Mesendoderm (in vitro differentiated cells): ENCODE results near the gene CYTH1.
A peak's percentile ranks its signal among the peaks of the same experiment; 100 is the strongest.

Source experiments
- DNase-seq: peaks from one replicate; pipeline ENCODE4 v3.0.0; 2013
- H2AK5ac ChIP-seq: 2 replicates; pipeline ENCODE4 v1.6.1; 2013; ENCODE audit warnings: low read length, inconsistent platforms
- H2BK120ac ChIP-seq: 2 replicates; pipeline ENCODE4 v1.6.1; 2013; ENCODE audit warnings: low read depth, mild to moderate bottlenecking, low read length, moderate library complexity, mixed read lengths
- H2BK15ac ChIP-seq: replicated peaks from 2 replicates; pipeline ENCODE4 v1.6.1; 2013; ENCODE audit warnings: low read depth, mild to moderate bottlenecking, moderate library complexity
- H2BK5ac ChIP-seq: 2 replicates; pipeline ENCODE4 v1.6.1; 2013; ENCODE audit warnings: low read length, inconsistent platforms
- H3K18ac ChIP-seq: 2 replicates; pipeline ENCODE4 v1.6.1; 2013; ENCODE audit warnings: mild to moderate bottlenecking, low read length, mixed read lengths
- H3K23ac ChIP-seq: one replicate; pipeline ENCODE4 v1.6.1; 2013; ENCODE audit warnings: low read length
- H3K27ac ChIP-seq: 2 replicates; pipeline ENCODE4 v1.5.1; 2013; ENCODE audit warnings: low read depth, mild to moderate bottlenecking, inconsistent platforms, low read length, moderate library complexity
- H3K27me3 ChIP-seq: 2 replicates; pipeline ENCODE4 v1.6.1; 2013; ENCODE audit warnings: low read length, control low read depth, mild to moderate bottlenecking, inconsistent platforms; ENCODE audit not compliant: insufficient read depth, poor library complexity
- H3K36me3 ChIP-seq: 2 replicates; pipeline ENCODE4 v1.6.1; 2013; ENCODE audit warnings: low read length, inconsistent platforms; ENCODE audit not compliant: control insufficient read depth, insufficient read depth
- H3K4ac ChIP-seq: one replicate; pipeline ENCODE4 v1.6.1; 2013; ENCODE audit warnings: low read depth, mild to moderate bottlenecking, low read length, moderate library complexity
- H3K4me1 ChIP-seq: 2 replicates; pipeline ENCODE4 v1.6.1; 2013; ENCODE audit warnings: low read depth, low read length, inconsistent platforms; ENCODE audit not compliant: control insufficient read depth
- H3K4me2 ChIP-seq: 2 replicates; pipeline ENCODE4 v1.6.1; 2013; ENCODE audit warnings: low read length
- H3K4me3 ChIP-seq: 2 replicates; pipeline ENCODE4 v1.5.1; 2013; ENCODE audit warnings: mild to moderate bottlenecking, low read length
- H3K56ac ChIP-seq: one replicate; pipeline ENCODE4 v1.6.1; 2013; ENCODE audit warnings: low read length
- H3K79me1 ChIP-seq: 2 replicates; pipeline ENCODE4 v1.6.1; 2013; ENCODE audit warnings: low read length, inconsistent platforms
- H3K79me2 ChIP-seq: 2 replicates; pipeline ENCODE4 v1.6.1; 2013; ENCODE audit warnings: mild to moderate bottlenecking, low read length; ENCODE audit not compliant: control insufficient read depth, insufficient read depth
- H3K9ac ChIP-seq: 2 replicates; pipeline ENCODE4 v1.6.1; 2013; ENCODE audit warnings: low read length, inconsistent platforms
- H4K5ac ChIP-seq: one replicate; pipeline ENCODE4 v1.6.1; 2013; ENCODE audit warnings: low read length
- H4K8ac ChIP-seq: one replicate; pipeline ENCODE4 v1.6.1; 2013; ENCODE audit warnings: low read depth, mild to moderate bottlenecking, control low read depth, low read length, moderate library complexity
- WGBS: extraction: QIAGEN DNeasy Blood & Tissue Kit; methylation state at CpG from one replicate; pipeline ENCODE4 v1.1.7; 2013; ENCODE audit warnings: low lambda C conversion rate, missing lambda C conversion rate; ENCODE audit not compliant: insufficient coverage; ENCODE audit errors: extremely low coverage; 5-methylcytosine and 5-hydroxymethylcytosine counted together

The CYTH1 gene

GRCh38 chr17:78714534-78714933, 67.5 kb downstream of the CYTH1 start:
- Histone ChIP-seq H3K56ac (no peak overlapping the region), H3K4me3 (no peak overlapping the region), H3K27me3 (no peaks in the 10 kb centered on the region), H3K4me2 (no peak overlapping the region), H3K18ac (no peak overlapping the region), H2BK120ac (no peak overlapping the region), H2BK15ac (no peak overlapping the region), H2AK5ac (no peak overlapping the region), H3K4ac (no peak overlapping the region), H3K79me1 (peaks cover 3% of the 10 kb centered on the region), H3K36me3 (no peaks in the 10 kb centered on the region), H3K4me1 (no peaks in the 10 kb centered on the region), H4K8ac (no peak overlapping the region), H4K5ac (no peak overlapping the region), H3K23ac (no peak overlapping the region), H3K79me2 (no peaks in the 10 kb centered on the region), H2BK5ac (no peak overlapping the region), H3K9ac (no peak overlapping the region), H3K27ac (no peak overlapping the region)
- DNase-seq, result no peak
- no CpG with 5 or more reads among the region's 4 CpGs for WGBS

- Histone ChIP-seq H2BK15ac (no peak overlapping the region), H3K27ac (no peak overlapping the region), H3K79me2 (no peaks in the 10 kb centered on the region), H3K9ac (no peak overlapping the region), H3K4me3 (no peak overlapping the region), H2BK5ac (no peak overlapping the region), H3K23ac (no peak overlapping the region), H3K4me1 (no peaks in the 10 kb centered on the region), H3K4ac (no peak overlapping the region), H4K8ac (no peak overlapping the region), H3K79me1 (peaks cover 3% of the 10 kb centered on the region), H3K18ac (no peak overlapping the region), H3K56ac (no peak overlapping the region), H2BK120ac (no peak overlapping the region), H3K36me3 (no peaks in the 10 kb centered on the region), H2AK5ac (no peak overlapping the region), H3K4me2 (no peak overlapping the region), H3K27me3 (no peaks in the 10 kb centered on the region), H4K5ac (no peak overlapping the region)
- DNase-seq, result no peak
- WGBS, result no CpG with 5 or more reads among the region's 2 CpGs
Observed at GRCh38 chr17:78712043-78712442, 70.0 kb downstream of the CYTH1 start.

DNA sequence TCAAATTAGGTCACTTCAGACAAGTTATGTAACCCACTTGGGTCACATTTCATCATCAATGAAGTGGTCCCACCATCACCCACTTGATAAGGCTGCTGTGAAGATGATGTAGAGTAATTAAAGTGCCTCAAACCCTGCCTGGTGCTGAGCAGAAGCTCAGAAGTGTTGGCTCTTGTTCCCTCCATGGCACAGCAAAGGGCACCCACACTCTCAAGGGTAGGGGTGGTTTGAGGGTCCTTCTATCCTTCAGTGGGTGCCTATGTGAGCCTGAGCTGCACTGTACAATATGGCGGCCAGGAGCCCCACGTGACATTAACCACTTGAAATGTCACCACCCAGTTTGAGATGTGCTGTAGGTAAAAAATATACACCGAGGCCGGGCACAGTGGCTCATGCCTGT, 71.5 kb downstream of the CYTH1 start:
- Histone ChIP-seq H2BK5ac (no peak overlapping the region), H3K18ac (no peak overlapping the region), H3K4me3 (no peak overlapping the region), H3K23ac (no peak overlapping the region), H3K56ac (no peak overlapping the region), H2BK15ac (no peak overlapping the region), H3K79me1 (peaks cover 3% of the 10 kb centered on the region), H2AK5ac (no peak overlapping the region), H3K4ac (no peak overlapping the region), H4K8ac (no peak overlapping the region), H2BK120ac (no peak overlapping the region), H3K27me3 (no peaks in the 10 kb centered on the region), H3K4me2 (no peak overlapping the region), H3K79me2 (no peaks in the 10 kb centered on the region), H3K4me1 (no peaks in the 10 kb centered on the region), H3K36me3 (no peaks in the 10 kb centered on the region), H4K5ac (no peak overlapping the region), H3K27ac (no peak overlapping the region), H3K9ac (no peak overlapping the region)
- WGBS, result no CpG with 5 or more reads among the region's 4 CpGs
- DNase-seq, result no peak

DNA sequence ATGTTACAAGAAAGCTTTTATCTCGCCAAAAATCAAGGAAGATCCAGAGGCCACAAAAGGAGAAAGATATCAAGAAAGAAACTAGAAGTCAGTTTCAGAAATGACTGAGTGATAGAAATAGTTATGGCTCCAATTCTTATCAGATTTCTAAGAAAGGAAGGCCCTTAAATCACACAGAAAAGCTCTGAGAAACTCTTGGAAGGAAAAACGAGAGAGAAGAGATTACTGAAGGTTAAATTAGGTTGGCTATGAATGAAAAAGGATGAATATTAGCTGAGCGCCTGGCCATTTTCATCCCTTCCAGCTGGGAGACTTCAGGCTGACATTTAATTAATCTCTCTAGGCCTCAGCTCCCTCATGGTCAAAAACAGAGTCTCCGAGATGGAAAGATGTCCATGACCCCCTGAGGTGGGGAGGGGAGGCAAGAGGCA, 72.3 kb downstream of the CYTH1 start:
- no peak overlapping the region for H3K9ac ChIP-seq
- H4K8ac ChIP-seq, result no peak overlapping the region
- no peak overlapping the region for H2BK15ac ChIP-seq
- H3K23ac ChIP-seq, result no peak overlapping the region
- no CpG with 5 or more reads among the region's 4 CpGs for WGBS
- H3K4me1 ChIP-seq, result no peaks in the 10 kb centered on the region
- H3K18ac ChIP-seq, result no peak overlapping the region
- no peak overlapping the region for H3K4me3 ChIP-seq
- no peak overlapping the region for H4K5ac ChIP-seq
- no peak overlapping the region for H2BK120ac ChIP-seq
- H2AK5ac ChIP-seq, result no peak overlapping the region
- H3K27me3 ChIP-seq, result no peaks in the 10 kb centered on the region
- no peak overlapping the region for H3K56ac ChIP-seq
- H3K27ac ChIP-seq, result no peak overlapping the region
- peaks cover 3% of the 10 kb centered on the region for H3K79me1 ChIP-seq
- H3K79me2 ChIP-seq, result no peaks in the 10 kb centered on the region
- no peak for DNase-seq
- no peak overlapping the region for H3K4ac ChIP-seq
- H2BK5ac ChIP-seq, result no peak overlapping the region
- no peaks in the 10 kb centered on the region for H3K36me3 ChIP-seq
- H3K4me2 ChIP-seq, result no peak overlapping the region

DNA sequence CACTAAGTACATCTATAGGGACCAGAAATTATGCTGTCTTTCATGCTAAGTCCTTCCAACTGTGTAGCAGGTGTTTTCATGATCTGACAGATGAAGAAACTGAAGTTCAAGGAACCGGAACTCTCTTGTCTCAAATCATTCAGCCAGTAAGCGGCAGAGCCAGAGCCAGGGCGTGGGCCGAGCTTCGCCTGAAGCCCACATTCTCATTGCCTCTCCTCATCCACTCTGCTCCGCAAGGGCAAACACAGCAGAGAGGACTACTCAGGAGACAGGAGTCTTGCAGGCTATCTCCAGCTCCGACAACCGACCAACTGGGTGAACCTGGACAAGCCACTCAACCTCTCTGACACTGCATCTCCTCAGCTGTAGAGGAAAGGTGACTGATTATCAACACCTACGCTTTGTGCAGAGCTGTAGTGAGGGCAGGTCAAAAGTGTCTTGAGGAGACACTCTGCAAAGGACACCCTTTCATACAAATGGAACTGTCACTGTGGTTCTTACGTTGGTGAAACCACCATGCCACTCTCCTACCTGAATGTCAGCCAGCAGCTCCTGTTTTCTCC, 72.9 kb downstream of the CYTH1 start:
- Histone ChIP-seq H3K4ac (no peak overlapping the region), H2BK120ac (no peak overlapping the region), H2AK5ac (no peak overlapping the region), H2BK5ac (no peak overlapping the region), H3K18ac (no peak overlapping the region), H3K9ac (no peak overlapping the region), H3K36me3 (no peaks in the 10 kb centered on the region), H4K5ac (no peak overlapping the region), H3K56ac (no peak overlapping the region), H4K8ac (no peak overlapping the region), H2BK15ac (no peak overlapping the region), H3K27me3 (no peaks in the 10 kb centered on the region), H3K23ac (no peak overlapping the region), H3K4me1 (no peaks in the 10 kb centered on the region), H3K27ac (no peak overlapping the region), H3K79me1 (no peaks in the 10 kb centered on the region), H3K4me2 (no peak overlapping the region), H3K79me2 (no peaks in the 10 kb centered on the region), H3K4me3 (no peak overlapping the region)
- WGBS, result no CpG with 5 or more reads among the region's 10 CpGs
- DNase-seq, result no peak

- Histone ChIP-seq H2BK15ac (no peak overlapping the region), H3K27me3 (no peaks in the 10 kb centered on the region), H3K4me3 (no peak overlapping the region), H3K79me1 (no peaks in the 10 kb centered on the region), H4K5ac (no peak overlapping the region), H3K79me2 (no peaks in the 10 kb centered on the region), H3K9ac (no peak overlapping the region), H3K4me2 (no peak overlapping the region), H3K27ac (no peak overlapping the region), H3K18ac (no peak overlapping the region), H3K23ac (no peak overlapping the region), H3K4ac (no peak overlapping the region), H3K56ac (no peak overlapping the region), H3K4me1 (no peaks in the 10 kb centered on the region), H4K8ac (no peak overlapping the region), H3K36me3 (no peaks in the 10 kb centered on the region), H2BK5ac (no peak overlapping the region), H2AK5ac (no peak overlapping the region), H2BK120ac (no peak overlapping the region)
- DNase-seq, result peak; percentile 75
- WGBS, result no CpG with 5 or more reads among the region's 6 CpGs
Observed at GRCh38 chr17:78708510-78708973, 73.5 kb downstream of the CYTH1 start.
